Left kidney (tissue), 2 donors: Measurements from ENCODE around the gene SRSF9. TPM values are rescaled to one million over a fixed set of nuclear protein-coding genes. Genes with fewer than 3 reads are reported as not detected.
"Not testable (repeated sequence)": the region's sequence is repeated elsewhere in the genome, so short reads cannot be mapped to it uniquely, and the experiment has no call there.

Source experiments
- DNase-seq: peaks from one replicate; pipeline ENCODE4 v3.0.0-alpha.2; 2013
- polyA plus RNA-seq: library from polyadenylated mRNA; unstranded; fragments of 120-200 nt; gene quantifications from one replicate; pipeline ENCODE4 v1.2.1, GENCODE V29; 2013; ENCODE audit not compliant: insufficient read length

SRSF9 gene
- polyA plus RNA-seq, 1 donor, result 222 TPM

GRCh38 chr12:120457133-120457532 lies 12.4 kb downstream of the SRSF9 start:
- DNase-seq, result no peak

- no peak for DNase-seq
Observed at GRCh38 chr12:120455302-120455701, 14.2 kb downstream of the SRSF9 start.

DNA sequence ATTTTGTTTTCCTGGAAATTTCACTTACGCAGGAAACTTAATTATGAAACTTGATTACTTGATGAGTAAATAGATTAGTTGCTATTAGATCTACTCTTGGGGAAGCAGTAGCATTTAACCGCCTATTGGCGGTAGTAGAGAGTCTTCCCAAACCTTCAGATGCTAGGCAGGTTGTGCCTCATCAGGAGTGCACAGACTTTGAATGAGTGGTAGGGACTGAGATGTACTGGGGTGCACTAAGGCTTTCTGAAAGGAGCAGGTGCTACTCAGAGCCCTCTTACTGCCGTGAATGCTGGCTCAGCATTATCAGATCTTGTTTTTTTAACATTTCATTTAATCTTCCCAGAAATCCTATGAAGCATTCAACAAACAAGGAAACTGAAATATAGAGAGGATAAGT lies 15.6 kb downstream of the SRSF9 start:
- no peak for DNase-seq

DNA sequence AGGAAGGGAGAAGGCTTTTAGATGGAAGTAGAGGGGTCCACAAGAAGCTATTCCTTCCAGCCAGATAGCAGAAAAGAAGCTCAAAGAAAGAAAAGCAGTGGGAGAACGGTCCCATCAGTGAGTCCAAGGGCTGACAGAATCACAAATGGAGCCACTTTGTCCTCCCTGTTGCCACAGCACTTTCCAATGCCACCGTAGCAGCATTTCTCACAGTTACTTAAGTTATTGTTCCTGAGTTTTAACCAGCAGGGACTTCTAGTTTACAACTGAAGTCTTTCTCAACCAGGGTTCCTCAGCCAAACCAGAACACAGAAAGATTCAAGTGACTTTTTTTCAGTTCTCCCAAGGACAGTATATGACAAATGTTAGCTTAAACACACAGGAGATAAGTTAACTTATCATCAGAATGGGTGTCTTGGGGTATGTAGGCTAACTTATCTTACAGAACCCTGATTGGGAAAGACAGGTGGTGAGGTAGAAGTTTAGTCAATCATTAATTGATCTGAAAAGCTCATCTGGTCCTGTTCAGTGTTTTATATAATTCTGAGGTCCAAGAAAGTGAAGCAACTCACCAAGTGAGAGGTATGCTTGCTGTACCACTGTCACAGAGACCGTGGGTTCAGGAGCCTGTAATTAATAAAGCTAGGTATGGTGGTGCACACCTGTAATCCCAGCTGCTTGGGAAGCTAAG lies 16.3 kb downstream of the SRSF9 start:
- no peak for DNase-seq

- DNase-seq, result not testable (repeated sequence)
Observed at GRCh38 chr12:120452524-120452923, 17.0 kb downstream of the SRSF9 start.

DNA sequence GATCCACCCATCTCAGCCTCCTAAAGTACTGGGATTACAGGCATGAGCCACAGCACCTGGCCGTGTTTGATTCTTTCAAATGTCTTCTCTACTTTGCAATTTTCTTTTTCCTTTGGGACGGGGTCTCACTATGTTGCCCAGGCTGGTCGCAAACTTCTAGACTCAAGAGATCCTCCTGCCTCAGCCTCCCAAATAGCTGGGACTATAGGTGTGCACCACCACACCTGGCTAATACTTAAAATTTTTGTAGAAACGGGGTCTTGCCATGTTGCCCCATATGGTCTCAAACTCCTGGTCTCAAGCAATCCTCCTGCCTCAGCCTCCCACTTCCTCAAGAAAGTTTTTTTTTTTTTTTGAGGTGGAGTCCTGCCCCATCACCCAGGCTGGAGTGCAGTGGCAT lies 21.6 kb downstream of the SRSF9 start:
- DNase-seq, result no peak

DNA sequence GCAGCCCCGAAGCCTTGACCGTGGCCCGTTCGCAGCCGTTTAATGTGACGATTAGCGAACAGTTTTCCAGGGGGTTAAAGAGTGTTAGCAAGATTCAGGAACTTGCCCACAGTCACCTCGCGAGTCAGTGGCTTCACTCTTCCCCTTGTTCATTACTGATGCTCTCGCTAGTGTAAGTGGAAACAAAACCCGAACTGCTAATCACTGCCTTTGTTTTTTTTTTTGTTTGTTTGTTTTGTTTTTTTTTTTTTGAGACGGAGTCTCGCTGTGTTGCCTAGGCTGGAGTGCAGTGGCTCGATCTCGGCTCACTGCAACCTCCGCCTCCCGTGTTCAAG lies 22.7 kb downstream of the SRSF9 start:
- not testable (repeated sequence) for DNase-seq

GRCh38 chr12:120445911-120446843 lies 23.4 kb downstream of the SRSF9 start, which contains the start of the genes GATC and TRIAP1:
Gene GATC, plus strand, starts transcription at chr12:120446444. Its CDS starts 37 bp downstream, at chr12:120446481.
Gene TRIAP1, minus strand, starts transcription at chr12:120446384. Its CDS starts 12 bp downstream, at chr12:120446372.
- peak; percentile 86 for DNase-seq

- no peak for DNase-seq
Observed at GRCh38 chr12:120444676-120445075, 24.9 kb downstream of the SRSF9 start.

- peak; percentile 43 for DNase-seq
Observed at GRCh38 chr12:120439646-120440247, 29.8 kb downstream of the SRSF9 start.

GRCh38 chr12:120438495-120439198 lies 30.9 kb downstream of the SRSF9 start:
- no peak for DNase-seq

DNA sequence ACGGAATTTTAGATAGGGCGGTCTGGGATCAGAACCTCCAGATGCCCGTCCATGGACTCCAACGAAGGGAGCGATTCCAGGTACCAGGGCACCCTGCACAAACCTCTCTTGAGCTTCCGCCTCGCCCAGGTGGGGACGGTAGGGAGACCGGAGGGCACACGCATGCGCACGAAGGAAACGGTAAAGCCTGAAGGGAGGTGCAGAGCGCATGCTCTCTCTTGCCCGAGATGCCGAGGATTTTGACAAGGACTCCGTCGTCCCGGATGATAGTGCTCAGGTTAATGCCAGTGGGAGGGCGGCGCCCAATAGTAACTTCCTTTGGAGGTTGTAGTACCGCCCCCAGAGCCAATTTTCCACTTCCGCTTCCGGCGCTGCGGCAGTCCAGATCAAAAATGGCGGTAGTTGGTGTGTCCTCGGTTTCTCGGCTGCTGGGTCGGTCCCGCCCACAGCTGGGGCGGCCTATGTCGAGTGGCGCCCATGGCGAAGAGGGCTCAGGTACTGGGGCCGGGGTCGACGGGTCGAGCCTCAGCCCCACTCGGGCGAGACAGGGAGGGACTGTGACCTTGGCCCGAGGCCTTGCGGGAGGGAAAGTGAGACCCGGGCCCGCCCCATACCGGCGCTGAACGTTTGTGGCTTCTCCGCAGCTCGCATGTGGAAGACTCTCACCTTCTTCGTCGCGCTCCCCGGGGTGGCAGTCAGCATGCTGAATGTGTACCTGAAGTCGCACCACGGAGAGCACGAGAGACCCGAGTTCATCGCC lies 31.6 kb downstream of the SRSF9 start, which contains the start of gene COX6A1:
Gene COX6A1, plus strand, starts transcription at position 379 of the 760 bp plus-strand sequence. Its CDS starts 14 bp downstream, at position 393.
- peak; percentile 96 for DNase-seq

DNA sequence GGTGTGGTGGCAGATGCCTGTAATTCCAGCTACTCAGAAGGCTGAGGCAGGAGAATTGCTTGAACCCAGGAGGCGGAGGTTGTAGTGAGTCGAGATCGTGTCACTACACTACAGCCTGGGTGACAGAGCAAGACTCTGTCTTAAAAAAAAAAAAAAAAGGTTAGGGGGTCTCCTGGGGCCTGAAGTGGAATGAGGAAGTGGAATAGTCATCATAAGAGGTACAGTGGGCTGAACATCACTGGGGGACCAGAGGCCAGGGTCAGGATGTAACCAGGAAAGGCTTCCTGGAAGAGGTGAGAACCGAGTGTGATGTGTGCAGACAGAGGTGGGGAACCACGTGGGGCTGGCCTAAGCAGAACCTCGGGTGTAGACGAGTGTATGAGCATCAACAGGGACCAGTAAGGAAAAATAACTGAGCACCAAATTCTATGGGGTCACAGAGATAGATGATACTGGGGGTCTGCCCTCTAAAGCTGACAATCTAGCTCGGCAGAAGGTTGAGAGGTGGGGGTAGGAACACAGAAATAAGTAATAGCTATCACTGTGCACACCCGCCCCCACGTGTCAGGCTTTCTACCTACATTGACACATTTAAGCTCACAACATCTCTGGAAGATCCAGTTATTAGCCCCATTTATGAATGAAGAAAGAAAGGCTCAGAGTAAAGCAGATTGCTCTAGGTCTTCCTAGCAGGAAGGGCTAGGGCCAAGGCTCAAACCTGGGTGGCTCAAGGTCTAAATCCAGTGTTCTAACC lies 36.6 kb downstream of the SRSF9 start:
- no peak for DNase-seq

- no peak for DNase-seq
Observed at GRCh38 chr12:120429368-120429767, 40.2 kb downstream of the SRSF9 start.

- no peak for DNase-seq
Observed at GRCh38 chr12:120428597-120429229, 40.8 kb downstream of the SRSF9 start.

DNA sequence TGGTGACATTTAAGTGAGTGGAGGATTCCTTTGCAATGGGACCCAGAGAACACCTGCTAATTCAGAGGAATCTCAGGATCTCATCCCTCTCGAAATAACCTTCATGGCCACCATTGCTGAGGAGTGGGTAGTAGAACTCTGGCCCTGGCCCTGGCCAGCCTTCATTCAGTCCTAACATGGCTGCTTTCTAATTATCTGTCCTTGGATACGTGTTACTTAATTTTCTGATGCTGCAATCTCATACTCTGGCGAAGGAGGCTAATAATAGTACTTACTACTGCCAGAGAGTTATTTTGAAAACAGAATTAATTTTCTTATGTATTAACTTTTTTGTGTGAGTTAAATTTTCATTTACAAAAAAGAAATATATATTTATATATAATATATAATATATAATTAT lies 43.8 kb downstream of the SRSF9 start:
- DNase-seq, result no peak

DNA sequence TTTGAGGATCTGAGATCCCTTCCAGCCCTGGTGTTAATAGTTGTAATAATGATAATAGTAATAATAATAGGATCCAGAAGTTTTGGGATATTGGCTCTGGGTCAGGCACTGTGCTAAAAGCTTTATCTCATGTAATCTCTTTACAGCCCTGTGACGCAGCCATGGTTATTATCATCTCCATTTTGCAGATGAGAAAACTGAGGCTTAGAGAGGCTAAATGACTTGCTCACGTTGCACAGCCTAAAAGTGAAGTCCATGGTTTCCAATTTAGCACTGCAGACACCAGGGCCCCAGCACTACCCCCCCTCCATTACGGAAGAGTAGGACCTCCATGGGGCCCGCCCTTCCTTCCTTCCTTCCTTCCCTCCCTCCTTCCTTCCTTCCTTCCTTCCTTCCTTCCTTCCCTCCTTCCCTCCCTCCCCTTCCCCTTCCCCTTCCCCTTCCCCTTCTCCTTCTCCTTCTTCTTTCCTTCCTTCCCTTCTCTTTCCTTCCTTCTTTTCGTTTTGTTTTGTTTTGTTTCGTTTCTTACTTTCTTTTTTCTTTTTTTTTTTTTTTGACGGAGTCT lies 46.6 kb downstream of the SRSF9 start:
- DNase-seq, result no peak

DNA sequence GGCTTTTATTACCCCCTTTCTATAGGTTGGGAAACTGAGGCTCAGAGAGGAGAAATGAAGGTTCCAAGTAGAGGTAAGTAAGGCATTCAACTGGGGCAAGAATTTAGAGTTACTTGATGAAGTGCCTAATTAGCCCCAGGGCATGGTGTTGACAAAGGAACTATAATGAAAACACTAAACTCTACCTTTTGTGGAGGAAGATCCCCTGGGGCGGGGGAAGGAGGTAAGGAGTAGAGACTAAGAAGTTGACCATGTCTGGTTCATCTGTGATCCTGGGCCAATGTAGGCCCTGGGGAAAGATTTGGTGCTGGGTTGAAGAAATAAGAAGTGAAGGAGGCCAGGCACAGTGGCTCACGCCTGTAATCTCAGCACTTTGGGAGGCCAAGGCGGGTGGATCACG lies 47.8 kb downstream of the SRSF9 start:
- no peak for DNase-seq

GRCh38 chr12:120417917-120418580 lies 51.5 kb downstream of the SRSF9 start:
- DNase-seq, result no peak
